H9 (cell line): ENCODE measurements around the gene LPP. TPM values are rescaled to one million over a fixed set of nuclear protein-coding genes. Genes with fewer than 3 reads are reported as not detected.

Experiments
- DNase-seq: peaks from one replicate; pipeline ENCODE4 v3.0.0-alpha.2; 2017
- H2AFZ ChIP-seq: one replicate; pipeline ENCODE4 v1.6.1; 2013; ENCODE audit warnings: mild to moderate bottlenecking, low read length, control low read depth, moderate library complexity
- H2AK5ac ChIP-seq: 2 replicates; pipeline ENCODE4 v1.6.1; 2013; ENCODE audit warnings: low read length, control low read depth, mixed read lengths; ENCODE audit not compliant: insufficient read length
- H2BK120ac ChIP-seq: one replicate; pipeline ENCODE4 v1.6.1; 2013; ENCODE audit warnings: low read depth, mild to moderate bottlenecking, low read length, control low read depth, inconsistent platforms; ENCODE audit not compliant: poor library complexity, severe bottlenecking
- H2BK12ac ChIP-seq: 2 replicates; pipeline ENCODE4 v1.6.1; 2013; ENCODE audit warnings: low read length, control low read depth, mixed read lengths, low read depth; ENCODE audit not compliant: insufficient read length
- H2BK15ac ChIP-seq: 2 replicates; pipeline ENCODE4 v1.6.1; 2013; ENCODE audit warnings: low read depth, low read length, control low read depth
- H2BK20ac ChIP-seq: one replicate; pipeline ENCODE4 v1.6.1; 2013; ENCODE audit warnings: low read depth, mild to moderate bottlenecking, low read length, control low read depth, inconsistent platforms; ENCODE audit not compliant: poor library complexity, severe bottlenecking
- H2BK5ac ChIP-seq: 2 replicates; pipeline ENCODE4 v1.6.1; 2013; ENCODE audit warnings: low read length, control low read depth, mixed read lengths; ENCODE audit not compliant: insufficient read length
- H3K14ac ChIP-seq: 2 replicates; pipeline ENCODE4 v1.6.1; 2013; ENCODE audit warnings: low read length, control low read depth; ENCODE audit not compliant: insufficient read depth
- H3K18ac ChIP-seq: 2 replicates; pipeline ENCODE4 v1.6.1; 2013; ENCODE audit warnings: low read depth, mild to moderate bottlenecking, mixed read lengths, low read length, control low read depth; ENCODE audit not compliant: insufficient read length
- H3K23ac ChIP-seq: 2 replicates; pipeline ENCODE4 v1.6.1; 2013; ENCODE audit warnings: low read length, control low read depth, mixed read lengths, low read depth; ENCODE audit not compliant: insufficient read length
- H3K23me2 ChIP-seq: 2 replicates; pipeline ENCODE4 v1.6.1; 2013; ENCODE audit warnings: low read depth, mild to moderate bottlenecking, mixed read lengths, low read length, control low read depth; ENCODE audit not compliant: insufficient read length, poor library complexity, severe bottlenecking
- H3K27ac ChIP-seq: 2 replicates; pipeline ENCODE4 v1.5.1; 2013; ENCODE audit warnings: low read length, control low read depth, mixed read lengths, low read depth; ENCODE audit not compliant: insufficient read length
- H3K27me3 ChIP-seq: 2 replicates; pipeline ENCODE4 v1.6.1; 2013; ENCODE audit warnings: low read length, control low read depth, inconsistent platforms; ENCODE audit not compliant: insufficient read depth
- H3K4ac ChIP-seq: 2 replicates; pipeline ENCODE4 v1.6.1; 2013; ENCODE audit warnings: low read depth, mild to moderate bottlenecking, control low read depth, inconsistent platforms, low read length, moderate library complexity
- H3K4me1 ChIP-seq: 2 replicates; pipeline ENCODE4 v1.6.1; 2013; ENCODE audit warnings: low read length, control low read depth, inconsistent platforms; ENCODE audit not compliant: insufficient read depth
- H3K4me2 ChIP-seq: 2 replicates; pipeline ENCODE4 v1.6.1; 2013; ENCODE audit warnings: low read length, control low read depth, mixed read lengths; ENCODE audit not compliant: insufficient read length, insufficient read depth
- H3K56ac ChIP-seq: 2 replicates; pipeline ENCODE4 v1.6.1; 2013; ENCODE audit warnings: low read depth, mild to moderate bottlenecking, mixed read lengths, low read length, control low read depth; ENCODE audit not compliant: insufficient read length
- H3K79me1 ChIP-seq: 2 replicates; pipeline ENCODE4 v1.6.1; 2013; ENCODE audit warnings: low read depth, mild to moderate bottlenecking, moderate library complexity, low read length, control low read depth, inconsistent platforms; ENCODE audit not compliant: insufficient read depth, poor library complexity, severe bottlenecking
- H3K79me2 ChIP-seq: 2 replicates; pipeline ENCODE4 v1.6.1; 2013; ENCODE audit warnings: low read length, control low read depth, inconsistent platforms; ENCODE audit not compliant: insufficient read depth
- H3K9ac ChIP-seq: 2 replicates; pipeline ENCODE4 v1.6.1; 2013; ENCODE audit warnings: low read length, control low read depth, mixed read lengths; ENCODE audit not compliant: insufficient read length; ENCODE audit errors: extremely low read depth
- H3K9me3 ChIP-seq: one replicate; pipeline ENCODE4 v1.6.1; 2013; ENCODE audit warnings: low read depth, low read length, inconsistent platforms; ENCODE audit not compliant: control insufficient read depth
- H3T11ph ChIP-seq: one replicate; pipeline ENCODE4 v1.6.1; 2013; ENCODE audit warnings: mild to moderate bottlenecking, low read length, control low read depth, inconsistent platforms
- H4K20me1 ChIP-seq: one replicate; pipeline ENCODE4 v1.6.1; 2013; ENCODE audit not compliant: control insufficient read depth, insufficient read length, insufficient read depth
- H4K5ac ChIP-seq: 2 replicates; pipeline ENCODE4 v1.6.1; 2013; ENCODE audit warnings: low read depth, mild to moderate bottlenecking, mixed read lengths, low read length, control low read depth; ENCODE audit not compliant: insufficient read length
- H4K8ac ChIP-seq: replicated peaks from 2 replicates; pipeline ENCODE4 v1.6.1; 2013; ENCODE audit warnings: low read length, control low read depth, mixed read lengths, low read depth; ENCODE audit not compliant: insufficient read length
- H4K91ac ChIP-seq: 2 replicates; pipeline ENCODE4 v1.6.1; 2013; ENCODE audit warnings: low read depth, mild to moderate bottlenecking, moderate library complexity, mixed read lengths, low read length, control low read depth; ENCODE audit not compliant: insufficient read length
- H3K27ac Mint-ChIP-seq, 3 experiments: 2 replicates in 2 of 3; 3 replicates in 1 of 3; pipeline ENCODE4 v1.8.0; 2020 to 2021; ENCODE audit warnings: mixed read lengths in 3 of 3, mild to moderate bottlenecking in 1 of 3, moderate library complexity in 1 of 3
- H3K27me3 Mint-ChIP-seq: 2 replicates; pipeline ENCODE4 v1.8.0; 2021; ENCODE audit warnings: low read depth, mild to moderate bottlenecking, moderate library complexity, mixed read lengths
- H3K36me3 Mint-ChIP-seq, 3 experiments: 2 replicates in 2 of 3; 3 replicates in 1 of 3; pipeline ENCODE4 v1.8.0; 2020 to 2021; ENCODE audit warnings: low read depth in 3 of 3, mixed read lengths in 3 of 3; ENCODE audit not compliant: insufficient read depth in 1 of 3
- H3K4me1 Mint-ChIP-seq, 2 experiments: 2 replicates each; pipeline ENCODE4 v1.8.0; 2020; ENCODE audit warnings: mixed read lengths in 2 of 2
- H3K4me3 Mint-ChIP-seq, 2 experiments: 2 replicates in 1 of 2; 3 replicates in 1 of 2; pipeline ENCODE4 v1.8.0; 2020 to 2021; ENCODE audit warnings: mild to moderate bottlenecking in 2 of 2, mixed read lengths in 2 of 2, moderate library complexity in 1 of 2
- H3K9me3 Mint-ChIP-seq, 2 experiments: 2 replicates in 1 of 2; 3 replicates in 1 of 2; pipeline ENCODE4 v1.8.0; 2020; ENCODE audit warnings: mild to moderate bottlenecking in 2 of 2, mixed read lengths in 2 of 2, moderate library complexity in 1 of 2
- WGBS: extraction: QIAGEN DNeasy Blood & Tissue Kit; methylation state at CpG from one replicate; pipeline ENCODE4 v1.1.7; 2013; ENCODE audit warnings: missing lambda C conversion rate, low lambda C conversion rate, mixed read lengths; ENCODE audit not compliant: insufficient read length; ENCODE audit errors: extremely low coverage; 5-methylcytosine and 5-hydroxymethylcytosine counted together
- total RNA-seq: library from RNA; stranded (reverse); gene quantifications from 2 replicates; pipeline ENCODE4 v1.2.1, GENCODE V29; 2021
- TF ChIP-seq, protein P1 (sequence below): fragments of 200-600 bp; sonication (generic); conservative IDR thresholded peaks from 3 replicates; pipeline ENCODE4 v1.8.0; 2021; ENCODE audit warnings: antibody characterized with exemption, mild to moderate bottlenecking

LPP gene
- total RNA-seq, 1 experiment from 2014 or later = 64.6 TPM

DNA sequence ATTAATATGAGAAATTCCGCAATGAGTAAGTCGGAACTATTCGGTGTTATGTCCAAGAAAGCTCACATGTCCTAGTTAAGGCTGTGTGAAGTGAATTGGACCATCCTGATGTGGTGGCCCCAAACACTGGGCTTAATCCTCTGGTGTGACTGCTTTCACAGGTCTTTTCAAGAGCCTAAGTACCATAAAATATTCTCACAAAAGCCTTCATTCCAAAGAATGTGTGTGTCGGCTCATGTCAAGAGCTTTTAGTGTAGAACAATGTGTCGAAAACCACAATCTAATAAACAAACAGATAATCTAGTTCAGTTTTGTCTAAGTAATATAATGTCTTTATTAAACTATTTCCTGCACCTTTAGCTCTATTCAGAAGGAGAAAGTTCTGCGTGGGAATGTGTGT, 311.4 kb downstream of the LPP start:
- H3K4me2 ChIP-seq = no peak overlapping the region
- H2AFZ ChIP-seq = no peak overlapping the region
- no peaks in the 10 kb centered on the region for H3K27me3 ChIP-seq
- Mint-ChIP-seq H3K27me3 (no peaks in the 10 kb centered on the region), H3K27ac (no peak overlapping the region), H3K4me3 (no peak overlapping the region), H3K9me3 (no peaks in the 10 kb centered on the region), H3K4me1 (no peaks in the 10 kb centered on the region), H3K36me3 (peaks cover 2 to 5% (median 3%) of the 10 kb centered on the region in 3 experiments; a peak in 2 of 7 replicates)
- no peaks in the 10 kb centered on the region for H4K20me1 ChIP-seq
- no peak overlapping the region for H3K18ac ChIP-seq
- no peak for DNase-seq
- no peak overlapping the region for H3K9ac ChIP-seq
- no CpG with 5 or more reads among the region's 6 CpGs for WGBS
- no peak overlapping the region for H2BK120ac ChIP-seq
- no peak overlapping the region for H3K56ac ChIP-seq
- no peak overlapping the region for H2BK15ac ChIP-seq
- H4K8ac ChIP-seq = no peak overlapping the region
- H3K23me2 ChIP-seq = no peaks in the 10 kb centered on the region
- TF ChIP-seq, protein P1, sequence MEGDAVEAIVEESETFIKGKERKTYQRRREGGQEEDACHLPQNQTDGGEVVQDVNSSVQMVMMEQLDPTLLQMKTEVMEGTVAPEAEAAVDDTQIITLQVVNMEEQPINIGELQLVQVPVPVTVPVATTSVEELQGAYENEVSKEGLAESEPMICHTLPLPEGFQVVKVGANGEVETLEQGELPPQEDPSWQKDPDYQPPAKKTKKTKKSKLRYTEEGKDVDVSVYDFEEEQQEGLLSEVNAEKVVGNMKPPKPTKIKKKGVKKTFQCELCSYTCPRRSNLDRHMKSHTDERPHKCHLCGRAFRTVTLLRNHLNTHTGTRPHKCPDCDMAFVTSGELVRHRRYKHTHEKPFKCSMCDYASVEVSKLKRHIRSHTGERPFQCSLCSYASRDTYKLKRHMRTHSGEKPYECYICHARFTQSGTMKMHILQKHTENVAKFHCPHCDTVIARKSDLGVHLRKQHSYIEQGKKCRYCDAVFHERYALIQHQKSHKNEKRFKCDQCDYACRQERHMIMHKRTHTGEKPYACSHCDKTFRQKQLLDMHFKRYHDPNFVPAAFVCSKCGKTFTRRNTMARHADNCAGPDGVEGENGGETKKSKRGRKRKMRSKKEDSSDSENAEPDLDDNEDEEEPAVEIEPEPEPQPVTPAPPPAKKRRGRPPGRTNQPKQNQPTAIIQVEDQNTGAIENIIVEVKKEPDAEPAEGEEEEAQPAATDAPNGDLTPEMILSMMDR = no peak
- no peak overlapping the region for H3K4ac ChIP-seq
- no peak overlapping the region for H3K14ac ChIP-seq
- H4K91ac ChIP-seq = no peak overlapping the region
- H2BK5ac ChIP-seq = no peak overlapping the region
- no peak overlapping the region for H2BK20ac ChIP-seq
- H2AK5ac ChIP-seq = no peak overlapping the region
- H2BK12ac ChIP-seq = no peak overlapping the region
- H3K9me3 ChIP-seq = no peaks in the 10 kb centered on the region
- H3T11ph ChIP-seq = no peak overlapping the region
- H3K27ac ChIP-seq = no peak overlapping the region
- H4K5ac ChIP-seq = no peak overlapping the region
- no peaks in the 10 kb centered on the region for H3K79me1 ChIP-seq
- no peak overlapping the region for H3K23ac ChIP-seq
- H3K79me2 ChIP-seq = no peaks in the 10 kb centered on the region
- no peaks in the 10 kb centered on the region for H3K4me1 ChIP-seq
